Gastroesophageal sphincter (tissue), 2 donors: ENCODE measurements around the gene KLHL18.

ENCODE experiments used
- EP300 ChIP-seq: sonication (generic); formaldehyde crosslinking; IDR thresholded peaks from one replicate; pipeline ENCODE4 v1.6.1; 2017; ENCODE audit warnings: antibody characterized with exemption, mild to moderate bottlenecking
- POLR2A ChIP-seq, 2 donors: fragments of 450-650 bp; IDR thresholded peaks; one replicate each; pipeline ENCODE4 v1.6.1; 2017; ENCODE audit warnings: antibody characterized with exemption in 2 of 2, mild to moderate bottlenecking in 2 of 2, moderate library complexity in 1 of 2
- POLR2AphosphoS5 ChIP-seq: sonication (generic); formaldehyde crosslinking; IDR thresholded peaks from one replicate; pipeline ENCODE4 v1.6.1; 2017; ENCODE audit warnings: antibody characterized with exemption

GRCh38 chr3:47324278-47324865 lies 41.6 kb downstream of the KLHL18 start:
- no peak for TF ChIP-seq POLR2AphosphoS5
- no peak for TF ChIP-seq EP300
- no peak for TF ChIP-seq POLR2A (IDR thresholded peaks at IDR 0.05)
